HG03378 (cell line): ENCODE measurements around the gene SAMD4A.

Experiments used
- ATAC-seq: cut with Tn5 transposase; IDR thresholded peaks from one replicate; pipeline ENCODE4 v1.9.1; 2021; ENCODE audit warnings: mild to moderate bottlenecking, moderate library complexity; ENCODE audit not compliant: unreplicated experiment

Gene SAMD4A

GRCh38 chr14:54812617-54813016 is 245.7 kb downstream of the SAMD4A start:
- ATAC-seq, result no peak

DNA sequence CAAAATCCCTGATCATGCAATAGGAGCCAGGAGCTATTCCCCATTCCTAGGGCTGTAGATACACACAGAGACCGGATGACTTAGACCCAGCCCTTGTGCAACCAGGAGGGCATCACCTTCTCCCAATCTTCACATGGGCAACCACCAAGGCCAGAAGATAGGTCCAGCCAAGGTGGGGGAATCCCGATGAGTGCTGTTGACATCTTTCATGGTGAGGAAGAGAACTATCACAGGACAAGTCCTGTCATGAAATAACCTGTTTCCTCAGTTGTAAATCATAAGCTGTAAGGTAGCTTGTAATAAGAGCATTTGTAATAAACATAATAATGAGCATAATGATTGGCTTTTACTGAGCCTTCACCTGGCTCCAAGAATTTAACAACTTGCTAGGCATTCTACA is 246.2 kb downstream of the SAMD4A start:
- no peak for ATAC-seq

GRCh38 chr14:54814076-54814475 is 247.1 kb downstream of the SAMD4A start:
- ATAC-seq, result no peak

DNA sequence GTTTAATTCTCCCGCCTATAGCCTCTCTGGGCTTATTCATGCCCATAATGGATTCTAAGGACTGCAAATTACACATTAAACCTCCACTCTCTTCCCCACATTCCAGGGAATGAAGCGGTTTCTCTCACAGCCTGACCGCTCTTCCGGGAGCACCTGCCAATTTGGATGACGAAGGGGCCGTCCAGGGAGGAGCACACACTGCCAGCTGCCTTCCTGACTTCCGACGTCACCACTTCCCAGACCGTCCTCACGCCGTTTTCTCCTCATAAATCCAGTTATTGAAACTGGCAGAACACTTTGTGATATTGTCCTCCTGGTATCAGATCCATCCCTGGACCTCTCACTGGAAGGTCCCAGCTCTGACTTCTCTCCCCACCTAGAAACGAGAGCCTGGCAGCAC is 248.1 kb downstream of the SAMD4A start:
- no peak for ATAC-seq

DNA sequence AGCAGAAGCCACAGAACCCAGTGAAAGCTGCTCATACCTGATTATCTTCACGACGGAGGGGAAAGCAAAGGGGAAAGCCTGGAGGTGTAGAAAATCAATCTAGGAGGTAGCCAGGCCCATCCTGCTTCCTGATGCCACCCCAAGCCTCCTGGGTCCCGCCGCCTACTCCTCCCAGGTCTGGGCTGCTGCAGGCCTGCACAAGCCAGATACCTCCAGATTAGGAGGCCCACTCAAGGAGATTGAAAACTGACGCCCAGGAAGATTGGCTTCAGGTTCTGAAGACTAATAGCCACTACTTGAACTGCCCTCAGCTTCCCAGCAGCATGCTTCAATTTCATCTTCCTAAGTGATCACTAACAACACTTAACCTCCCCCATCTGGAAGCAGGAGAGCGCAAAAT is 248.6 kb downstream of the SAMD4A start:
- no peak for ATAC-seq

- no peak for ATAC-seq
Observed at GRCh38 chr14:54816450-54816849, 249.5 kb downstream of the SAMD4A start.

- ATAC-seq, result no peak
Observed at GRCh38 chr14:54817506-54817905, 250.6 kb downstream of the SAMD4A start.

GRCh38 chr14:54818201-54819133 is 251.5 kb downstream of the SAMD4A start:
- ATAC-seq, result no peak

DNA sequence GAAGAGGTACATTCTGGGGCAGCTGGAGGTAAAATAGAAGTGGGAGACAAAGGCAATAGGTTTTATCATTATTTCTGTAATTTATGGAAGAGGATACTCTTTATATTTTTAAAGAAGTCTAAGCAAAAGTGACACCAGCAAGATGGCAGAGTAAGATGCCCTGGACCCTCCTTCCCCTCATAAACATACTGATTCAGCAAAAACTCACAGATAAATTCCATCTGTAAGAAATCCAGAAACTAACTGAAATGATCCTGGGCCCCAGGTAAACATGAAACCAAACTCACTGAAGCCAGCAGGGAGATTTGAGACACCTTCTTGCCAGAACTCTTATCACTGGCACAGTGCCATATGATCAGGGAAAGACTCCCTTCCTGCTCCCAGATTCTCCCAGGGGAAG is 255.8 kb downstream of the SAMD4A start:
- no peak for ATAC-seq

GRCh38 chr14:54823757-54824549 is 257.0 kb downstream of the SAMD4A start:
- ATAC-seq, result no peak

GRCh38 chr14:54828037-54828436 is 261.1 kb downstream of the SAMD4A start:
- no peak for ATAC-seq

DNA sequence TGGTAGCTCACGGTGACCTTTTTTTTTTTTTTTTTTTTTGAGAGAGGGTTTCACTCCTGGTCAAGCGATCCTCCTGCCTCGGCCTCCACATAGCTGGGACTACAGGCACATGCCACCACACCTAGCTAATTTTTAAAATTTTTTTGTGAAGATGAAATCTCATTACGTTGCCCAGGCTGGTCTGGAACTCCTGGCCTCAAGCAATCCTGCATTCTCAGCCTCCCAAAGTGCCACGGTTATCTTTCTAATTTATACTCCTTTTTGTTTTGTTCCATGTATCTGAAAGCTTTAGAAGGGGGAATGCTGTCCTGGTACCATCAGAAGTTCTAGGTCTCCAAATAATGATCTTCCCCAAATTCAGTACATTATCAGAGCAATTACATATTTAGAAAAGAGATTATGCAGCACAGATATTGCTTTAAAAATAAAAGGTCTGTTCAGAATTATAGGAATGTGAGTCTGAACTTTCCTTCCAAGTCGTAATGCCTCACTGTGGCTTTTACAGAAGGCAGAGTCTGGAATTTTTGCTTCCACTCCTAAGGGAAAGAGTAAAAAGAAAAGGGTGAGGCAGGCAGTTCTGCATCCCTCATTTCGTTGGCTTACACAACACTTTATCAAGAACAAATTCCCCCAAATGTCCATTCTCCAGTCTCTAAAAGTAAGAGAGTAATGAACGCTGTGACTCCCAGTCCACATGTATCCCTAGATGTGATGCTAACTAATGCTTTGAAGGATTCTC is 262.7 kb downstream of the SAMD4A start:
- ATAC-seq, result no peak

- ATAC-seq, result no peak
Observed at GRCh38 chr14:54830650-54831049, 263.7 kb downstream of the SAMD4A start.

GRCh38 chr14:54834081-54834480 is 267.2 kb downstream of the SAMD4A start:
- no peak for ATAC-seq

- no peak for ATAC-seq
Observed at GRCh38 chr14:54834727-54835126, 267.8 kb downstream of the SAMD4A start.

GRCh38 chr14:54836231-54836630 is 269.3 kb downstream of the SAMD4A start:
- no peak for ATAC-seq

- no peak for ATAC-seq
Observed at GRCh38 chr14:54837508-54838149, 270.7 kb downstream of the SAMD4A start.

- no peak for ATAC-seq
Observed at GRCh38 chr14:54838931-54839512, 272.1 kb downstream of the SAMD4A start.

DNA sequence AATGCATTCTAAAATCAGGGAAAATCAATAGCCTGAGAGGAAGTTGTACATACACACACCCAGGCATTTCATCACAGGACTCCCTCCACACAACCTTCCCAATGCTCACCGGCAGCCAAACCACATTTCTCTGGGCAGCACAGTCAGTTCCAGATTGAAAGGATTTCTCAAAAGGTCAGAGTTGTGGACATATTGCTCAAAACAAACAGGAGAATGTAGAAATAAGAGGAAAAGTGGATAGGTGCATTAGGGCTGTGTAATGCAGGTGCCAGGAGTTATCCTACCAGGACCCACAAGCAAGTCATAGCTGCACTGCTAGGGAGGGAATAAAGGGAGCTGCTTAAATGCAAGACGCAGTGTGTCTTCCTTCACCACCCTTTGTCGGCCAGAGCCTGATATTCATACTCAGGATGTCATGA is 272.8 kb downstream of the SAMD4A start:
- ATAC-seq, result no peak

DNA sequence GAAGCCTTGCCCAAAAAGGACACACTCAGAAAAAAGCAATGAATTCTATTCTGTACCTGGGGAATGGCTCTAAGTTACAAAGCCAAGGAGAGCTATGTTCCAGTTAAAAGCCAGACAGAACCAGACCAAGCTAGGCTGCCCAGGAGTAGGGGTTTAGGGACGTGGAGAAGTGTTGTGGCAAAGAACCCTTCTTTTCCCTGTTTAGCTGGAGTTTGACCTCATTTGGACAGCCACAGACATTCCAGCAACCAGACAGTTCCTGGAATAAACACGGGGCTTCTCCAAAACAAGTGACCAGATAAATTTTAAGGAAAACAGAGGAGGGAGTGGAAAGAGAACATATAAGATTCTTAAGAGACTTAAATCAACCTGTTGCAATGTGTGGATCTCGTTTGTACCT is 273.4 kb downstream of the SAMD4A start:
- no peak for ATAC-seq
